GM23248 (cell line): ENCODE results near the gene KCNQ1OT1. TPM values are rescaled to one million over a fixed set of nuclear protein-coding genes. Genes with fewer than 3 reads are reported as not detected.

ENCODE experiments used
- DNase-seq: peaks from one replicate; pipeline ENCODE4 v3.0.0-alpha.2; 2015
- H2AFZ ChIP-seq: fragments of 200-600 bp; sonication (generic); 2 replicates; pipeline ENCODE4 v1.6.1; 2016; ENCODE audit warnings: antibody characterized with exemption
- H3F3A ChIP-seq: fragments of 200-600 bp; sonication (generic); 2 replicates; pipeline ENCODE4 v1.6.1; 2016; ENCODE audit warnings: mild to moderate bottlenecking, antibody characterized with exemption, mixed run types; ENCODE audit not compliant: insufficient read depth
- H3K27ac ChIP-seq: fragments of 200-600 bp; sonication (generic); 2 replicates; pipeline ENCODE4 v1.5.1; 2016; ENCODE audit warnings: mild to moderate bottlenecking
- H3K27me3 ChIP-seq: fragments of 200-600 bp; sonication (generic); replicated peaks from 2 replicates; pipeline ENCODE4 v1.6.1; 2016; ENCODE audit warnings: mild to moderate bottlenecking; ENCODE audit not compliant: insufficient read depth
- H3K36me3 ChIP-seq: fragments of 200-600 bp; sonication (generic); 2 replicates; pipeline ENCODE4 v1.6.1; 2016; ENCODE audit warnings: low read depth, mild to moderate bottlenecking
- H3K4me1 ChIP-seq: fragments of 200-600 bp; sonication (generic); 2 replicates; pipeline ENCODE4 v1.6.1; 2016; ENCODE audit warnings: mild to moderate bottlenecking; ENCODE audit not compliant: insufficient read depth
- H3K4me2 ChIP-seq: fragments of 200-600 bp; sonication (generic); one replicate; pipeline ENCODE4 v1.6.1; 2016; ENCODE audit warnings: mild to moderate bottlenecking; ENCODE audit not compliant: unreplicated experiment
- H3K4me3 ChIP-seq: fragments of 200-600 bp; sonication (generic); 2 replicates; pipeline ENCODE4 v1.5.1; 2016; ENCODE audit warnings: mild to moderate bottlenecking
- H3K79me2 ChIP-seq: fragments of 200-600 bp; sonication (generic); 2 replicates; pipeline ENCODE4 v1.6.1; 2016; ENCODE audit warnings: mild to moderate bottlenecking; ENCODE audit not compliant: insufficient read depth
- H3K9ac ChIP-seq: fragments of 200-600 bp; sonication (generic); 2 replicates; pipeline ENCODE4 v1.6.1; 2016; ENCODE audit warnings: mild to moderate bottlenecking
- H3K9me2 ChIP-seq: fragments of 200-600 bp; sonication (generic); 2 replicates; pipeline ENCODE4 v1.6.1; 2016; ENCODE audit warnings: mixed run types, mild to moderate bottlenecking, moderate library complexity; ENCODE audit not compliant: insufficient read depth
- H3K9me3 ChIP-seq: fragments of 200-600 bp; sonication (generic); one replicate; pipeline ENCODE4 v1.6.1; 2017; ENCODE audit warnings: low read depth
- H4K20me1 ChIP-seq: fragments of 200-600 bp; sonication (generic); 2 replicates; pipeline ENCODE4 v1.6.0; 2016; ENCODE audit not compliant: insufficient read depth
- EZH2 ChIP-seq: fragments of 200-600 bp; sonication (generic); IDR thresholded peaks from 2 replicates; pipeline ENCODE4 v1.6.1; 2018; ENCODE audit warnings: antibody characterized with exemption, mild to moderate bottlenecking; ENCODE audit not compliant: insufficient read depth, poor library complexity, severe bottlenecking
- EZH2phosphoT487 ChIP-seq: fragments of 200-600 bp; sonication (generic); IDR thresholded peaks from 2 replicates; pipeline ENCODE4 v1.6.1; 2018; ENCODE audit warnings: antibody characterized with exemption, moderate library complexity, mild to moderate bottlenecking, low read depth; ENCODE audit not compliant: insufficient read depth
- WGBS, 2 experiments: methylation state at CpG; one replicate each; pipeline ENCODE4 v1.1.6; 2015 to 2017; ENCODE audit warnings: low lambda C conversion rate in 2 of 2, low coverage in 1 of 2; ENCODE audit errors: missing lambda C conversion rate in 2 of 2; 5-methylcytosine and 5-hydroxymethylcytosine counted together
- in situ Hi-C: fragments of 300-500 bp; cut with MboI; formaldehyde crosslinking; loops from 2 replicates; pipeline ENCODE4 v1.15.0; 2020
- polyA plus RNA-seq: library from polyadenylated mRNA; unstranded; fragments of >200 nt; fragmentation: Nextera tagmentation; extraction: Ambion mirVana; gene quantifications from 2 replicates; pipeline ENCODE4 v1.2.1, GENCODE V29; 2016
- small RNA-seq: library from RNA; depleted of rRNA; stranded (forward); fragments of <200 nt; gene quantifications from one replicate; pipeline ENCODE3, GENCODE V24; 2014; ENCODE audit warnings: low read depth, low replicate concordance
- total RNA-seq: library from RNA; depleted of rRNA; stranded (reverse); fragments of >200 nt; shearing (Covaris generic); gene quantifications from 2 replicates; pipeline ENCODE4 v1.2.3, GENCODE V29; 2014; rRNA removed

Gene KCNQ1OT1
- total and polyA plus RNA-seq, 2 experiments from 2014 or later: 0.49 to 0.86 TPM

DNA sequence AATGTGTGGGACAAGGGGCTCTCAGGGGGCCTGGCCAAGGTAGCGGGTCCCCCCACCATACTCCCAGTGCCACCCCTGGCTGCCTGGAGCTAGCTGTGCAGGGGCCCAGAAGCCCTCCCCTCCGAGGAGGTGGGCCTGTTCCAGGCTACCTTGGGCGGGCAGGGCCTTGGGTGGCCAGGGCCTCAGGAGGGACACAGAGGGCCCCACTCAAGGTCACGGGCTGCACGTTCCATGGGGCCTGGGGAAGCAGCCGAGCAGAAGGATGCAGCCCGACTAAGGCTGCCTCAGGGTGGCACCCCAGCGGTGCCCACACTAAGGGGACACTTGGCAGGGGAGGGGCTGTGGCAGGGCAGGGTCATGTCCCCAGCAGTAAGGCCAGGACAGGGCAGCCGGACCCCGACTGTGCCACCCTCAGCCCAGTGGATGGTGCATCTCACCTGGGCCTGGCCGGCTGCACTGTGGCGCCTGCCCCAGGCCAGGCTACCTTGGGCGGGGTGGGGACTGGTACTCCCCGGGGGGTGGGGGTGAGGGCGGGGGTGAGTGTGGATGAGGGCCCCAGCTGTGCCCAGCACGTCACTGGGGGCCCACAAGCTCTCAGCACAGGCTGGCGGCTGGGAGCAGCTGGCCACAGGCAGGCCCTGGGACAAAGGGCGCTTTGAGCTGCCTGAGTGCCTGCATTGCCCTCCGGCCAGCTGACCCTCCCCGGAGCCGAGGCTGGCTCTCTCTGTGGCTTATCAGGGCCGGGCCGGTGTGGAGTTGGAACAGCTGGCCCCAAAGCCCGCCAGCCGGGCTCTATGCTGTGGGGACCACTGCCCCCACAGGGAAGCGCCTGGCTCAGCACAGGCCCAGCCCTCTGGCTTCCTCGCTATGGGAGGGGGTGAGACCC lies 137.9 kb downstream of the KCNQ1OT1 start:
- no peaks in the 10 kb centered on the region for H3K79me2 ChIP-seq
- H2AFZ ChIP-seq: no peak overlapping the region
- no peak overlapping the region for H3K4me3 ChIP-seq
- DNase-seq: no peak
- no peaks in the 10 kb centered on the region for H3K36me3 ChIP-seq
- TF ChIP-seq EZH2phosphoT487 (no peak), EZH2 (no peak)
- H4K20me1 ChIP-seq: no peaks in the 10 kb centered on the region
- 70 to 75% methylated on average over 18 to 23 of the region's 27 CpGs for WGBS, 2 experiments
- no peaks in the 10 kb centered on the region for H3K4me1 ChIP-seq
- no peak overlapping the region for H3K4me2 ChIP-seq
- no peaks in the 10 kb centered on the region for H3K9me2 ChIP-seq
- H3K27ac ChIP-seq: no peak overlapping the region
- no peaks in the 10 kb centered on the region for H3F3A ChIP-seq
- H3K27me3 ChIP-seq: peaks cover 13% of the 10 kb centered on the region; the same call in 1 of the 2 replicates
- in situ Hi-C loops: no loop called here
- no peaks in the 10 kb centered on the region for H3K9me3 ChIP-seq
- H3K9ac ChIP-seq: no peak overlapping the region

GRCh38 chr11:2559527-2560311 lies 140.1 kb downstream of the KCNQ1OT1 start:
- Histone ChIP-seq H3K4me3 (no peak overlapping the region), H3K9ac (no peak overlapping the region), H3K9me2 (no peaks in the 10 kb centered on the region), H3K79me2 (no peaks in the 10 kb centered on the region), H4K20me1 (no peaks in the 10 kb centered on the region), H3K4me1 (no peaks in the 10 kb centered on the region), H3K9me3 (no peaks in the 10 kb centered on the region), H3K27ac (no peak overlapping the region), H2AFZ (no peak overlapping the region), H3K36me3 (no peaks in the 10 kb centered on the region), H3F3A (no peaks in the 10 kb centered on the region), H3K27me3 (peaks cover 19% of the 10 kb centered on the region; the same call in 1 of the 2 replicates), H3K4me2 (no peak overlapping the region)
- DNase-seq: no peak
- 73 to 74% methylated on average over 22 to 28 of the region's 28 CpGs for WGBS, 2 experiments
- in situ Hi-C loops: no loop called here
- TF ChIP-seq EZH2phosphoT487 (no peak), EZH2 (no peak)

GRCh38 chr11:2558861-2559526 lies 140.8 kb downstream of the KCNQ1OT1 start:
- Histone ChIP-seq H3K9me3 (no peaks in the 10 kb centered on the region), H3K79me2 (no peaks in the 10 kb centered on the region), H3K27me3 (peaks cover 20% of the 10 kb centered on the region; the same call in 1 of the 2 replicates), H3K4me2 (no peak overlapping the region), H3K9ac (no peak overlapping the region), H3F3A (no peaks in the 10 kb centered on the region), H3K9me2 (no peaks in the 10 kb centered on the region), H3K36me3 (no peaks in the 10 kb centered on the region), H2AFZ (no peak overlapping the region), H3K4me1 (no peaks in the 10 kb centered on the region), H3K4me3 (no peak overlapping the region), H3K27ac (no peak overlapping the region), H4K20me1 (no peaks in the 10 kb centered on the region)
- no peak for DNase-seq
- WGBS, 2 experiments: 74 to 77% methylated on average over 13 of the region's 13 CpGs
- TF ChIP-seq EZH2phosphoT487: no peak
- no peak for TF ChIP-seq EZH2
- in situ Hi-C loops: no loop called here

- Histone ChIP-seq H2AFZ (no peak overlapping the region), H3K4me1 (no peaks in the 10 kb centered on the region), H3K79me2 (no peaks in the 10 kb centered on the region), H3K27ac (no peak overlapping the region), H3F3A (no peaks in the 10 kb centered on the region), H3K36me3 (no peaks in the 10 kb centered on the region), H3K27me3 (peaks cover 20% of the 10 kb centered on the region; the same call in 1 of the 2 replicates), H3K4me3 (no peak overlapping the region), H3K9me3 (no peaks in the 10 kb centered on the region), H3K9me2 (no peaks in the 10 kb centered on the region), H3K9ac (no peak overlapping the region), H3K4me2 (no peak overlapping the region), H4K20me1 (no peaks in the 10 kb centered on the region)
- in situ Hi-C loops: no loop called here
- 75 to 80% methylated on average over 16 to 17 of the region's 17 CpGs for whole genome bisulfite sequencing, 2 experiments
- no peak for TF ChIP-seq EZH2
- no peak for TF ChIP-seq EZH2phosphoT487
- no peak for DNase-seq
Observed at GRCh38 chr11:2558397-2558796, 141.4 kb downstream of the KCNQ1OT1 start.

Small RNAs within 50 kb of the gene (small RNA-seq; reads per million reads assigned to genes)
- gene RF01947 (not detected), gene RF01948 (not detected), gene RF01950 (not detected)

Other genes starting within 250 kb of the KCNQ1OT1 start
- 0.43 TPM in 1 of 2 replicates, not detected in the other for gene CDKN1C, start 185.8 kb upstream of the KCNQ1OT1 start, total RNA-seq
- 0.38 and 1.2 TPM in 2 replicates for gene CDKN1C, start 185.8 kb upstream of the KCNQ1OT1 start, polyA plus RNA-seq
- gene PHLDA2, start 229.4 kb upstream of the KCNQ1OT1 start, total RNA-seq: 11.7 and 16.8 TPM in 2 replicates
- 64.4 and 66.0 TPM in 2 replicates for gene PHLDA2, start 229.4 kb upstream of the KCNQ1OT1 start, polyA plus RNA-seq